ENCODE measurements around the gene SH2D3A.
"Not testable (repeated sequence)": the region's sequence is repeated elsewhere in the genome, so short reads cannot be mapped to it uniquely, and the experiment has no call there.

Gene SH2D3A

GRCh38 chr19:6754653-6755463 is 12.4 kb downstream of the SH2D3A start:
- DNase-seq = no peak

- DNase-seq = no peak
These were observed 13.1 kb downstream of the SH2D3A start for GRCh38 chr19:6754136-6754535.

- DNase-seq = no peak
These were observed 13.8 kb downstream of the SH2D3A start for GRCh38 chr19:6753178-6754031.

GRCh38 chr19:6752256-6753177 is 14.7 kb downstream of the SH2D3A start:
- DNase-seq = no peak

- no peak for DNase-seq
These were observed 16.0 kb downstream of the SH2D3A start for GRCh38 chr19:6751189-6751588.

- no peak for DNase-seq
These were observed 17.2 kb downstream of the SH2D3A start for GRCh38 chr19:6750062-6750461.

- not testable (repeated sequence) for DNase-seq
These were observed 18.7 kb downstream of the SH2D3A start for GRCh38 chr19:6748543-6748942.

GRCh38 chr19:6745965-6746364 is 21.3 kb downstream of the SH2D3A start:
- DNase-seq = no peak

- DNase-seq = peak in 1 of 2 experiments; percentile 44
These were observed 22.6 kb downstream of the SH2D3A start for GRCh38 chr19:6744381-6745301.

- DNase-seq = no peak
These were observed 23.4 kb downstream of the SH2D3A start for GRCh38 chr19:6743714-6744380.

- no peak for DNase-seq
These were observed 24.2 kb downstream of the SH2D3A start for GRCh38 chr19:6743066-6743465.

GRCh38 chr19:6740589-6741343 is 26.5 kb downstream of the SH2D3A start:
- DNase-seq = no peak

- no peak for DNase-seq
These were observed 27.2 kb downstream of the SH2D3A start for GRCh38 chr19:6739883-6740588.

- DNase-seq = peak; percentile 69 to 88
These were observed 27.8 kb downstream of the SH2D3A start, which contains the start of gene TRIP10 for GRCh38 chr19:6739390-6739882. TSS of gene TRIP10 (plus strand) at chr19:6739680. CDS start at chr19:6739762, 82 bp downstream.

- DNase-seq = peak in 1 of 2 experiments; percentile 63
These were observed 28.3 kb downstream of the SH2D3A start for GRCh38 chr19:6738787-6739389.

GRCh38 chr19:6737873-6738786 is 29.1 kb downstream of the SH2D3A start:
- peak in 1 of 2 experiments; percentile 86 for DNase-seq

GRCh38 chr19:6737284-6737872 is 29.9 kb downstream of the SH2D3A start, which contains the start of gene GPR108:
TSS of gene GPR108 (minus strand) at chr19:6737580. CDS start at chr19:6737576, 4 bp downstream.
- DNase-seq = peak; percentile 100
